K562 (cell line): Measurements from ENCODE around the gene KISS1R. TPM values are rescaled to one million over a fixed set of nuclear protein-coding genes. Genes with fewer than 3 reads are reported as not detected.
A peak's percentile ranks its signal among the peaks of the same experiment; 100 is the strongest.

ENCODE experiments used
- BHLHE40 ChIP-seq: IDR thresholded peaks from 2 replicates; pipeline ENCODE4 v1.6.1; 2011; ENCODE audit warnings: low read length, improper control_type of control experiment
- BRD9 ChIP-seq: fragments of 450-650 bp; IDR thresholded peaks from 2 replicates; pipeline ENCODE4 v1.6.1; 2018; ENCODE audit warnings: low read depth; ENCODE audit not compliant: partially characterized antibody
- CTBP1 ChIP-seq: fragments of 450-650 bp; IDR thresholded peaks from 2 replicates; pipeline ENCODE4 v1.6.1; 2016; ENCODE audit warnings: borderline replicate concordance
- ETV6 ChIP-seq, 3 experiments: fragments of 150-350 bp in 1 of 3; sonication (generic) in 1 of 3; formaldehyde crosslinking in 1 of 3; IDR thresholded peaks; 2 replicates each; pipeline versions ENCODE4 v1.6.1 to v1.8.0; 2014 to 2022; ENCODE audit warnings: borderline replicate concordance in 2 of 3, low read depth in 2 of 3, antibody characterized with exemption in 1 of 3, low read length in 1 of 3, mild to moderate bottlenecking in 1 of 3, missing genetic modification reagents in 1 of 3
- FIP1L1 ChIP-seq: fragments of 200-400 bp; formaldehyde crosslinking; IDR thresholded peaks from 2 replicates; pipeline ENCODE4 v1.6.1; 2018; ENCODE audit warnings: mild to moderate bottlenecking, low read depth, low read length; ENCODE audit not compliant: poor library complexity, severe bottlenecking
- GABPB1 ChIP-seq: sonication (generic); formaldehyde crosslinking; IDR thresholded peaks from 2 replicates; pipeline ENCODE4 v1.8.0; 2022; ENCODE audit warnings: mild to moderate bottlenecking, missing genetic modification reagents
- HBP1 ChIP-seq: fragments of 450-650 bp; formaldehyde crosslinking; IDR thresholded peaks from 2 replicates; pipeline ENCODE4 v1.4.0; 2022; ENCODE audit warnings: missing genetic modification characterization
- LCOR ChIP-seq: sonication (generic); formaldehyde crosslinking; IDR thresholded peaks from 2 replicates; pipeline ENCODE4 v1.8.0; 2022; ENCODE audit warnings: mild to moderate bottlenecking, missing genetic modification reagents
- MBD2 ChIP-seq: sonication (generic); IDR thresholded peaks from 2 replicates; pipeline ENCODE4 v1.6.1; 2016; ENCODE audit warnings: low read depth, borderline replicate concordance
- MCM2 ChIP-seq: fragments of 450-650 bp; IDR thresholded peaks from 2 replicates; pipeline ENCODE4 v1.6.1; 2017; ENCODE audit warnings: low read depth, mild to moderate bottlenecking
- MTA2 ChIP-seq: fragments of 450-650 bp; IDR thresholded peaks from 2 replicates; pipeline ENCODE4 v1.6.1; 2016; ENCODE audit warnings: low read depth
- RB1 ChIP-seq: fragments of 450-650 bp; IDR thresholded peaks from 2 replicates; pipeline ENCODE4 v1.6.1; 2017; ENCODE audit warnings: low read depth, mild to moderate bottlenecking
- RERE ChIP-seq: sonication (generic); formaldehyde crosslinking; IDR thresholded peaks from 2 replicates; pipeline ENCODE4 v1.8.0; 2023; ENCODE audit warnings: missing genetic modification reagents, mild to moderate bottlenecking, borderline replicate concordance
- SAFB2 ChIP-seq: fragments of 200-400 bp; formaldehyde crosslinking; IDR thresholded peaks from 2 replicates; pipeline ENCODE4 v1.6.1; 2018; ENCODE audit warnings: borderline replicate concordance, low read length, low read depth, moderate library complexity; ENCODE audit not compliant: severe bottlenecking
- TCF7 ChIP-seq: sonication (generic); IDR thresholded peaks from 2 replicates; pipeline ENCODE4 v1.6.1; 2016; ENCODE audit warnings: antibody characterized with exemption, borderline replicate concordance
- TEAD2 ChIP-seq: fragments of 450-650 bp; IDR thresholded peaks from 2 replicates; pipeline ENCODE4 v1.6.1; 2016; ENCODE audit warnings: missing genetic modification characterization, control low read depth, missing compliant biosample characterization
- ZFPM2 ChIP-seq: fragments of 250-450 bp; sonication (Bioruptor Pico); IDR thresholded peaks from 2 replicates; pipeline ENCODE4 v1.5.1; 2022; ENCODE audit warnings: mild to moderate bottlenecking
- ZNF274 ChIP-seq: IDR thresholded peaks from 2 replicates; pipeline ENCODE4 v1.6.1; 2011; ENCODE audit warnings: low read depth, mild to moderate bottlenecking, low read length, moderate library complexity, borderline replicate concordance
- ZNF77 ChIP-seq: fragments of 250-450 bp; sonication (Bioruptor Pico); IDR thresholded peaks from 2 replicates; pipeline ENCODE4 v1.5.0; 2020
- polyA plus RNA-seq, 8 experiments: library from polyadenylated mRNA; depleted of rRNA in 4 of 8; stranded (reverse) in 5 of 8; unstranded in 3 of 8; fragments of >200 nt; fragmentation: Nextera tagmentation in 2 of 8; fragmentation: Illumina TruSeq in 1 of 8; extraction: Ambion mirVana in 2 of 8; extraction: Trizol in 1 of 8; gene quantifications; 2 replicates each; pipeline versions ENCODE4 v1.2.1 to v1.2.3, GENCODE V29; 2011 to 2014; ENCODE audit warnings: inconsistent platforms in 1 of 8, missing spikeins in 1 of 8
- total RNA-seq, 7 experiments: library from RNA; depleted of rRNA in 6 of 7; stranded (reverse); fragments of >200 nt in 6 of 7; fragmentation: Illumina TruSeq in 2 of 7; extraction: Trizol in 2 of 7; gene quantifications; 2 replicates each; pipeline versions ENCODE4 v1.2.1 to v1.2.3, GENCODE V29; 2011 to 2021; ENCODE audit warnings: low replicate concordance in 1 of 7

KISS1R gene
- total and polyA plus RNA-seq, 9 of the 15 experiments (the other 6 are each of a cell fraction or from before 2014, with no cell fraction given): 0.37 to 39.4 (median 2.0) TPM

- TF ChIP-seq RERE (CRISPR knock-in tag) (no peak), RB1 (no peak), LCOR (CRISPR knock-in tag) (peak; percentile 71), MBD2 (no peak; the same call in 1 of the 2 replicates), ZNF274 (no peak), ETV6 (IDR thresholded peaks at IDR 0.05; ENCODE audit: borderline replicate concordance in 1 of 2, low read depth in 2 of 2, low read length in 1 of 2) (no peak), ETV6 (CRISPR knock-in tag; IDR thresholded peaks at IDR 0.05; ENCODE audit: borderline replicate concordance) (no peak), GABPB1 (0 out of 2 replicates have a peak, but pooled peaks have one; percentile 21), TCF7 (peak; percentile 86), MTA2 (0 out of 2 replicates have a peak, but pooled peaks have one; percentile 22), FIP1L1 (no peak), CTBP1 (peak; percentile 89; the same call in 1 of the 2 replicates), HBP1 (CRISPR knock-in tag) (no peak), TEAD2 (tag) (no peak), SAFB2 (no peak), MCM2 (no peak), BHLHE40 (peak; percentile 92), BRD9 (no peak), ZFPM2 (no peak), ZNF77 (CRISPR knock-in tag) (no peak)
These were observed 42.1 kb downstream of the KISS1R start (continued) for GRCh38 chr19:958967-959855.
